ENCODE measurements around the gene GRIN3B. TPM values are rescaled to one million over a fixed set of nuclear protein-coding genes. Genes with fewer than 3 reads are reported as not detected.

The GRIN3B gene
- total RNA-seq, 1 donor from 2014 or later: 0.46 TPM

GRCh38 chr19:1009041-1009980 is 9.1 kb downstream of the GRIN3B start:
- no peak overlapping the region for H3K4me3 ChIP-seq (ENCODE audit: low read depth, low read length)
- DNase-seq (ENCODE audit: low read depth): no peak
- TF ChIP-seq CTCF (conservative IDR thresholded peaks at IDR 0.05; ENCODE audit: low read depth, low read length): no peak

DNA sequence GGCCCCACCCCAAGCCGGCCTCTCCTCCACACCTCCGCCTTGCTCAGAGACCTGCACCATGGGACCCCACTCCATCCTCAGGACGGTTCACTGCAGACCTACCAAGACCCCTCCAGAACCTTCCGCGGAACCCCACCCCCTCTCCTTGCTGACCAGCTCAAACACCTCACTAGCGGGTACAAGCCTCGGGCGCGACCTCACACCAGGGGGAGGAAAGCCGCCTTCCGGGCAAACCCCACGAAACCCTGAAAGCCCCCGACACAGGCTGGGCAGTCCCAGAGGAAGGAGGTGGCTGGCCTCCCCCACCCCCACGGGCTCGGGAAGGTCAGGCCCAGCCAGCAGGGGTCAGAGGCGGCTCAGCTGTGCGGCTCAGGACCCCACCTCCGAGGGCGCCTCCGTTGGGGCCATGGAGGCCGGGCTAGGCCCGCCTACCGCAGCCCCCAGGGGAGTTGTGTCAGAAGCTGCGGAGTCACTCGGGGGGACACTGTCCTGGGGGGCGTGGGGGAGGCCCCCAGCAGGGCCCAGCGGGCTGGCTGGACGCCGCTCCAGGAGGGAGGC is 9.8 kb downstream of the GRIN3B start:
- no peak overlapping the region for H3K4me3 ChIP-seq (ENCODE audit: low read depth, low read length)
- no peak for TF ChIP-seq CTCF (conservative IDR thresholded peaks at IDR 0.05; ENCODE audit: low read depth, low read length)
- no peak for DNase-seq (ENCODE audit: low read depth)

DNA sequence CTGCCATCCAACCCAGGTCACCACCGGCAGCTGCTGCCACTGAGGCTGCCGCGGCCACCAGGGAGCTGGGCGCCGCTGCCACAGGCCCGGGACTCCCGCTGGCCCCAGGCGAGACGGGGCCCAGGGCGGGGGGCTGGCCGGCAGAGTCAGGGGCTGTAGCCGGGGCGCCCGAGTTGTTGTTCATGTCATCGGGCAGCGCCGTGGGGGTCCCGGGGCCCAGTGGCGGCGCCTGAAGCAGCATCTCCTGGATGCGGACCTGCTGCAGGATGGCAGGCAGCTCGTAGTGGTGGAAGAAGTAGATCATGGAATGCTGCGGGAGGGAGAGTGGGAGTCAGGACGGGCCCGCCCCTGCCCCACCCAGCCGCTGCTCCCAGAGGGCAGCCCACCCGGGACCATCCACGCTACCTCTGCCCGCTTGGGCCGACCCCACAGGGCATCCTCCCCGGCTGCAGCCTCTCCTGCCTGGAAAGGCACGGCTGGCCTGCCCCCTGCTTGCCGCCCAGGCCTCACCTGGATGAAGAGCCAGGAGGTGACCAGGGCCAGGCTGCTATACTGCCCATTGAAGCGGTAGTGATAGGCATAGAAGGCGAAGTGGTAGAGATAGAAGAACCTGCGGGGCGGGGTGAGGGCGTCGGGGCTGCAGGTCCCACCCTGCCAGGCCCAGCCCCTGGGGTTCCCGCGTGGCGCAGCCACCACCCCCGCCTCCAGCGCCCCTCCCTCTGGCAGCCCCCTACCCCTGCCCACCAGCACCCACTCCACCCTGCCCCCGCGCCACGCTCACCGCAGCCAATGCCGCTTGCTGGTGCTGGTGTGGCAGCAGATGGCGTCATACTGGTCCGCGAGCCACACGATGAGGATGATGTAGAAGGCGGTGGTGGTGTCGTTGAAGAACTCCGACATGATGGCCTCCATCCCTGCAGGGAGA is 10.6 kb downstream of the GRIN3B start:
- no peak for DNase-seq (ENCODE audit: low read depth)

DNA sequence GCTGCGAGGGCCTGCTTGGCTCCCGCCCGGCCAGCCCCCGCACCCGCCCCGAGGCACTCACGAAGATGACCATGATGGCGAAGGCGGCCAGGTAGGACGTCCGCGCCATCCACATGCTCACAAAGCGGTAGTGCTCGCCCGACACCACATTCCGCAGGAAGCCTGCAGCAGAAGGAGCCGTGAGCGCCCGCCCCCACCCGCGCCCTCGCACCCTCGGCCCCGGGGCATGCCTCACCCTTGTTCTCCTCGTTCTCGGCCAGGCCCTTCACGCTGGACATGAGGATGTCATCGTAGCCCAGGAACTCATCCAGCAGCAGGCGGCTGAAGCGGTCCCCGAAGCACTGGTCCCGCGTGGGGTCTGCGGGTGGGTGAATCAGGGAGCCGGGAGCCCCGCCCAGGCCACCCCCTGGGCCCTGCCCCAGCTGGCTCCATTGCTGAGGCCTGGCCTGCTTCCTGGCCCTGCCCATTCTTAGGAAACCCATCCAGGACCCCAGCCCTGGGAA is 11.7 kb downstream of the GRIN3B start:
- no peak for DNase-seq (ENCODE audit: low read depth)
- no peak for TF ChIP-seq CTCF (conservative IDR thresholded peaks at IDR 0.05; ENCODE audit: low read depth, low read length)

More for the DNA sequence above, 10.6 kb downstream of the GRIN3B start:
- H3K4me3 ChIP-seq (ENCODE audit: low read depth, low read length): no peak overlapping the region
- TF ChIP-seq CTCF (conservative IDR thresholded peaks at IDR 0.05; ENCODE audit: low read depth, low read length): no peak

GRCh38 chr19:1012334-1012733 is 12.1 kb downstream of the GRIN3B start:
- no peak overlapping the region for H3K4me3 ChIP-seq (ENCODE audit: low read depth, low read length)
- DNase-seq (ENCODE audit: low read depth): no peak
- no peak for TF ChIP-seq CTCF (conservative IDR thresholded peaks at IDR 0.05; ENCODE audit: low read depth, low read length)

More for the DNA sequence above, 11.7 kb downstream of the GRIN3B start:
- no peak overlapping the region for H3K4me3 ChIP-seq (ENCODE audit: low read depth, low read length)

- TF ChIP-seq CTCF (conservative IDR thresholded peaks at IDR 0.05; ENCODE audit: low read depth, low read length): no peak
- no peak for DNase-seq (ENCODE audit: low read depth)
- H3K4me3 ChIP-seq (ENCODE audit: low read depth, low read length): no peak overlapping the region
Measured at GRCh38 chr19:1013218-1013617, 13.0 kb downstream of the GRIN3B start.
